Measurements from ENCODE around the gene ZNF84. TPM values are rescaled to one million over a fixed set of nuclear protein-coding genes. Genes with fewer than 3 reads are reported as not detected.

ZNF84 gene
- total RNA-seq, 1 donor from 2014 or later: 9.2 TPM

DNA sequence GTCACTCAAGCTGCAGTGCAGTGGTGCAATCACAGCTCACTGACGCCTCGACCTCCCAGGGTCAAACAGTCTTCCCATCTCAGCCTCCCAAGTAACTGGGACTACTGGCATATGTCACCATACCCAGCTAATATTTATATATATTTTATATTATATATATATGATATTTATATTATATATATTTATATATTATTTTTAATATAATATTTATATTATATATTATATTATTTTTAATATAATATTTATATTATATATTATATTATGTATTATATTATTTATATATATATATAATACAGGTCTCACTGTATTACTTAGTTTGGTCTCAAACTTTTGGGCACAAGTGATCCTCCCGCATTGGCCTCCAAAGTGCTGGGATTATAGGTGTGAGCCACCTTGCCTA, 9.4 kb downstream of the ZNF84 start:
- no peak overlapping the region for H3K4me3 ChIP-seq (ENCODE audit: low read depth, low read length)
- TF ChIP-seq CTCF (conservative IDR thresholded peaks at IDR 0.05; ENCODE audit: low read depth, low read length): no peak
- DNase-seq (ENCODE audit: low read depth): no peak

DNA sequence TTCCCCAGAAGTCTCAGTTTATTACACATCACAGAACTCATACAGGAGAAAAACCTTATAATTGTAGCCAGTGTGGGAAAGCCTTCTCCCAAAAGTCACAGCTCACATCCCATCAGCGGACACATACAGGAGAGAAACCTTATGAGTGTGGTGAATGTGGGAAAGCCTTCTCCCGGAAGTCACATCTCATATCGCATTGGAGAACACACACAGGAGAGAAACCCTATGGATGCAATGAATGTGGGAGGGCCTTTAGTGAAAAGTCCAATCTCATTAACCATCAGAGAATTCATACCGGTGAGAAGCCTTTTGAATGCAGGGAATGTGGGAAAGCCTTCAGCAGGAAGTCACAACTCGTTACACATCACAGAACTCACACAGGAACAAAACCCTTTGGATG, 20.1 kb downstream of the ZNF84 start:
- TF ChIP-seq CTCF (conservative IDR thresholded peaks at IDR 0.05; ENCODE audit: low read depth, low read length): no peak
- no peak for DNase-seq (ENCODE audit: low read depth)
- no peak overlapping the region for H3K4me3 ChIP-seq (ENCODE audit: low read depth, low read length)

DNA sequence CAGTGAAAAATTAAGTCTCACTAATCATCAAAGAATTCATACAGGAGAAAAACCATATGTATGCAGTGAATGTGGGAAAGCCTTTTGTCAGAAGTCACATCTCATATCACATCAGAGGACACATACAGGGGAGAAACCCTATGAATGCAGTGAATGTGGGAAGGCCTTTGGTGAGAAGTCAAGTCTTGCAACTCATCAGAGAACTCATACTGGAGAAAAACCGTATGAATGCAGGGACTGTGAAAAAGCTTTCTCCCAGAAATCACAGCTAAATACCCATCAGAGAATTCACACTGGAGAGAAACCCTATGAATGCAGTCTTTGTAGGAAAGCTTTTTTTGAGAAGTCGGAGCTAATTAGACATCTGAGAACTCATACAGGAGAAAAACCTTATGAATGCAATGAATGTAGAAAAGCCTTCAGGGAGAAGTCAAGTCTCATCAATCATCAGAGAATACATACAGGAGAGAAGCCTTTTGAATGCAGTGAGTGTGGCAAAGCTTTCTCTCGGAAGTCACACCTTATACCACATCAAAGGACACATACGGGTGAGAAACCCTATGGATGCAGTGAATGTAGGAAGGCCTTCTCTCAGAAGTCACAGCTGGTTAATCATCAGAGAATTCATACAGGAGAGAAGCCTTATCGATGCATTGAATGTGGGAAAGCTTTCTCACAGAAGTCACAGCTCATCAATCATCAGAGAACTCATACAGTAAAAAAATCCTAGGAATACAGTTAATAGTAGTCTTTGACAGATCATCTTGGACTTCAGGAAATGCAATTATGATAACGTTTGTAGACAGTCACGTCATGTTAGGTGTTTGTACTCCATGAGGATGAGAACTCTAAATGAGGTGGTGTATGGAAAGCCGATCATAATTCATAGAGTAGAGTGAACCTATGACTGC, 21.1 kb downstream of the ZNF84 start:
- TF ChIP-seq CTCF (conservative IDR thresholded peaks at IDR 0.05; ENCODE audit: low read depth, low read length): no peak
- DNase-seq (ENCODE audit: low read depth): no peak
- no peak overlapping the region for H3K4me3 ChIP-seq (ENCODE audit: low read depth, low read length)

DNA sequence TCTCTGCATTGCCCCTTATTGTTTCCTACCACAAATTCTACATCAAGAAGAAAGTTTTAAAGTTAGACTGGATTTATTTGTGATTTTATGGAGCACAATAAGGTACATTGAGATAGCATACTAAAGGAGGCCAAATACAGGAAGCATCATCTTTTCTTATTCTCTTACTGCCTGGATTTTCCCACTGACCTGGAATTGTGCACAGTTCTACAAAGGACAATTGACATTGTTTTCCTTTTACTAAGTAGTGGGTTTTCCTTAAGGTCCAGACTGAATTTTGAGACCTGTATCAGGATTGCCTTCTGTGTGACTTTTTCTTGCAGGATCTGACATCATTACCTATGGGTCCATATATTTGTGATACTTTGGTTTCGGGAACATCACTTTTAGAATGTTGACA, 24.6 kb downstream of the ZNF84 start:
- no peak overlapping the region for H3K4me3 ChIP-seq (ENCODE audit: low read depth, low read length)
- TF ChIP-seq CTCF (conservative IDR thresholded peaks at IDR 0.05; ENCODE audit: low read depth, low read length): no peak
- DNase-seq (ENCODE audit: low read depth): no peak

GRCh38 chr12:133063556-133063955, 26.2 kb downstream of the ZNF84 start:
- DNase-seq (ENCODE audit: low read depth): no peak
- no peak overlapping the region for H3K4me3 ChIP-seq (ENCODE audit: low read depth, low read length)
- TF ChIP-seq CTCF (conservative IDR thresholded peaks at IDR 0.05; ENCODE audit: low read depth, low read length): no peak

DNA sequence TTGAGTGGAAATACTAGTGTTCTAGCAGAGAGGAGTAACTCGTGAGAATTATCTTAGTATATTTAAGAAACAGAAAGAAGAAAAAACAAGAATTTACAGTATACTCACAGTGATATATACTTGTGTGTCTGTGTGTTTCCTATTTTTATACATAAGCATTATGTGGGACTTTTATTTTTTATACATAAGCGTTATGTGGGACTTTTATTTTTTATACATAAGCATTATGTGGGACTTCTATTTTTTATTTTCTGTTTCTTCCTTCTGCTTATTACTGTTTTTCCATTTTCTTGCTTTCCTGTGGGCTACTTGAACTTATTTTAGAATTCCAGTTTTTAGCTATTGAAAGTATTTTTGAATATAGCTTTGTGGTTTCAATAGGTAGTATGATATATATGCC, 36.5 kb downstream of the ZNF84 start:
- H3K4me3 ChIP-seq (ENCODE audit: low read depth, low read length): no peak overlapping the region
- no peak for DNase-seq (ENCODE audit: low read depth)
- no peak for TF ChIP-seq CTCF (conservative IDR thresholded peaks at IDR 0.05; ENCODE audit: low read depth, low read length)

GRCh38 chr12:133080026-133080367, 42.7 kb downstream of the ZNF84 start:
- peak; percentile 94 for DNase-seq (ENCODE audit: low read depth)
- TF ChIP-seq CTCF (conservative IDR thresholded peaks at IDR 0.05; ENCODE audit: low read depth, low read length): no peak
- peak overlapping the region; percentile 81 for H3K4me3 ChIP-seq (ENCODE audit: low read depth, low read length)
